DND-41 (cell line): ENCODE measurements around the gene TGM5.

ENCODE experiments used
- ATAC-seq: fragments of 200-7000 bp; cut with Tn5 transposase; 3 replicates; pipeline ENCODE4 v1.9.1; 2021; ENCODE audit warnings: low read depth; ENCODE audit not compliant: insufficient read depth
- DNase-seq: peaks from one replicate; pipeline ENCODE4 v3.0.0-alpha.2; 2020
- H2AFZ ChIP-seq: 2 replicates; pipeline ENCODE4 v1.6.0; 2012; ENCODE audit warnings: low read depth, low read length
- H3K27ac ChIP-seq: 2 replicates; pipeline ENCODE4 v1.5.1; 2012; ENCODE audit warnings: low read length, inconsistent platforms
- H3K27me3 ChIP-seq: fragments of 200-600 bp; sonication (generic); 2 replicates; pipeline ENCODE4 v1.6.0; 2012; ENCODE audit warnings: low read length, mild to moderate bottlenecking, inconsistent platforms; ENCODE audit not compliant: insufficient read depth, poor library complexity
- H3K36me3 ChIP-seq: 2 replicates; pipeline ENCODE4 v1.5.1; 2012; ENCODE audit warnings: low read length, inconsistent platforms; ENCODE audit not compliant: insufficient read depth
- H3K4me1 ChIP-seq: 2 replicates; pipeline ENCODE4 v1.5.1; 2012; ENCODE audit warnings: mild to moderate bottlenecking, low read length; ENCODE audit not compliant: insufficient read depth
- H3K4me2 ChIP-seq: 2 replicates; pipeline ENCODE4 v1.6.0; 2012; ENCODE audit warnings: mild to moderate bottlenecking, moderate library complexity, low read length, inconsistent platforms; ENCODE audit not compliant: insufficient read depth
- H3K4me3 ChIP-seq, 2 experiments: fragments of 200-600 bp in 1 of 2; shearing (Covaris generic) in 1 of 2; 2 replicates each; pipeline ENCODE4 v1.5.1; 2012 to 2016; ENCODE audit warnings: inconsistent platforms in 2 of 2, low read length in 2 of 2, mild to moderate bottlenecking in 2 of 2, low read depth in 1 of 2, moderate library complexity in 1 of 2
- H3K79me2 ChIP-seq: 2 replicates; pipeline ENCODE4 v1.6.0; 2012; ENCODE audit warnings: low read length, inconsistent platforms; ENCODE audit not compliant: insufficient read depth
- H3K9ac ChIP-seq: 2 replicates; pipeline ENCODE4 v1.6.0; 2012; ENCODE audit warnings: low read depth, mild to moderate bottlenecking, inconsistent platforms, low read length, moderate library complexity
- H3K9me3 ChIP-seq: 2 replicates; pipeline ENCODE4 v1.5.1; 2012; ENCODE audit warnings: low read length, moderate library complexity, mild to moderate bottlenecking, inconsistent platforms; ENCODE audit not compliant: insufficient read depth, severe bottlenecking
- H4K20me1 ChIP-seq: 2 replicates; pipeline ENCODE4 v1.6.0; 2012; ENCODE audit warnings: low read length; ENCODE audit not compliant: insufficient read depth
- EZH2 ChIP-seq: IDR thresholded peaks from 3 replicates; pipeline ENCODE4 v1.6.1; 2012; ENCODE audit warnings: borderline replicate concordance, low read depth, mild to moderate bottlenecking, moderate library complexity, low read length, inconsistent platforms; ENCODE audit not compliant: severe bottlenecking
- TF ChIP-seq, protein P1 (sequence below): IDR thresholded peaks from 2 replicates; pipeline ENCODE4 v1.5.1; 2012; ENCODE audit warnings: borderline replicate concordance, low read length, moderate library complexity, mild to moderate bottlenecking; ENCODE audit not compliant: poor library complexity, severe bottlenecking; ENCODE audit errors: extremely low read depth

TGM5 gene

DNA sequence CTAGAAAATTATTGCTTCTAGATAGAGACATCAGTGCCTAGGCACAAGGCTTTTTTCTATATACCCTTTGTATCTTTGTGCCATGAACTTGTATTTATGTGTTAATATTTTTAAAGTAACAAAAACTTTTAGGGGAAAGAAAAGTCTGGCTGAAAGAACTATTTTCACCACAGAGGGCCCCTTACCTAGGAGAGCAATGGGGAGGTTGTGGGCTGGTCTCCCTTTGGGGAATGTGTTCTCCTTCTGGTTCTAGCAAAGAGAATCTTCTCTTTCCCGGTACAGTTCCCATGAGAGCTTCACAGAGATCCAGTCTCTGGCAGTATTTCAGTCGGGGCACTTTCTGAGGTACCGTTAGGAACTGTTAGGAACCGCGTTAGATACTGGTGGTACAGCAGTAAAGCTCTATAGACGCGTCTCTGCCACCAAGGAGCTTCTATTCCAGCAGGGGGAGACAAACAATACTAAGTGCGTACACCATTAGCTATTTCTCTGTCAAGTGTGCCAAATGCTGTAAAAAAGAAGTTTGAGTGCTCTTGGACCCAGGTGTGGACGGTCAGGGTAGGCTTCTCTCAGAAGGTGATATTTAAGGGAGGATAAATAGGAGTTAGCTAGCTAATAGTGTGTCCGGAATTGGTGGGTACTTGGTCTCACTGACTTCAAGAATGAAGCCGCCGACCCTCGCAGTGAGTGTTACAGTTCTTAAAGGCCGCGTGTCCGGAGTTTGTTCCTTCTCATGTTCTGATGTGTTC is 41.4 kb downstream of the TGM5 start:
- H3K79me2 ChIP-seq, result no peaks in the 10 kb centered on the region
- H3K27ac ChIP-seq, result no peak overlapping the region
- DNase-seq, result peak; percentile 49
- no peak overlapping the region for H3K4me2 ChIP-seq
- H3K9ac ChIP-seq, result no peak overlapping the region
- TF ChIP-seq EZH2, result no peak
- TF ChIP-seq, protein P1, sequence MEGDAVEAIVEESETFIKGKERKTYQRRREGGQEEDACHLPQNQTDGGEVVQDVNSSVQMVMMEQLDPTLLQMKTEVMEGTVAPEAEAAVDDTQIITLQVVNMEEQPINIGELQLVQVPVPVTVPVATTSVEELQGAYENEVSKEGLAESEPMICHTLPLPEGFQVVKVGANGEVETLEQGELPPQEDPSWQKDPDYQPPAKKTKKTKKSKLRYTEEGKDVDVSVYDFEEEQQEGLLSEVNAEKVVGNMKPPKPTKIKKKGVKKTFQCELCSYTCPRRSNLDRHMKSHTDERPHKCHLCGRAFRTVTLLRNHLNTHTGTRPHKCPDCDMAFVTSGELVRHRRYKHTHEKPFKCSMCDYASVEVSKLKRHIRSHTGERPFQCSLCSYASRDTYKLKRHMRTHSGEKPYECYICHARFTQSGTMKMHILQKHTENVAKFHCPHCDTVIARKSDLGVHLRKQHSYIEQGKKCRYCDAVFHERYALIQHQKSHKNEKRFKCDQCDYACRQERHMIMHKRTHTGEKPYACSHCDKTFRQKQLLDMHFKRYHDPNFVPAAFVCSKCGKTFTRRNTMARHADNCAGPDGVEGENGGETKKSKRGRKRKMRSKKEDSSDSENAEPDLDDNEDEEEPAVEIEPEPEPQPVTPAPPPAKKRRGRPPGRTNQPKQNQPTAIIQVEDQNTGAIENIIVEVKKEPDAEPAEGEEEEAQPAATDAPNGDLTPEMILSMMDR, result peak; percentile 79
- H3K4me1 ChIP-seq, result no peaks in the 10 kb centered on the region
- H3K27me3 ChIP-seq, result peaks cover 6% of the 10 kb centered on the region
- H3K36me3 ChIP-seq, result no peaks in the 10 kb centered on the region
- 0 out of 2 replicates have a peak overlapping the region, but pooled peaks have one; percentile 16 for H2AFZ ChIP-seq
- H3K4me3 ChIP-seq, result no peak overlapping the region
- no peaks in the 10 kb centered on the region for H3K9me3 ChIP-seq
- ATAC-seq, result peak; percentile 98
- no peaks in the 10 kb centered on the region for H4K20me1 ChIP-seq

DNA sequence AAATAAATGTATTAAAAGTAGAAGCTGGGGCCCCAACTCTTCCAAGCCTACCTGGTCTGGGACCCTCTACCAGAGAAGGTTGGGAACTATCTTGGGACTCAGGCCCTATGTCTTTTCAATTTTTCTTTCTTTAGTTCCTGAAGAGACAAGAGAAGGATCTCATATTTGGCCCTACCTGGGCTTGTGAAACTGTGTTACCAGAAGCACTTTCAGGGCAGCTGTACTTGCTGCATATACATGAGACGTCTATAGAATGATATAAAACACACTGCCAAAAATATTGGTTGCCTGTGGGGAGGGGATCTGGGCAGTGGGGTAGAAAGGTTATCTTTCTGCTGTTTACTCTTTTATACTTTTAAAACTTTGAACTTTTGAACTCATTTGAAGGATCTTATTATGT is 45.3 kb downstream of the TGM5 start:
- ATAC-seq (no peak), DNase-seq (no peak)
- H3K9ac ChIP-seq, result no peak overlapping the region
- H3K79me2 ChIP-seq, result no peaks in the 10 kb centered on the region
- TF ChIP-seq, protein P1, result no peak
- no peak for TF ChIP-seq EZH2
- no peaks in the 10 kb centered on the region for H4K20me1 ChIP-seq
- no peaks in the 10 kb centered on the region for H3K4me1 ChIP-seq
- H3K27me3 ChIP-seq, result peaks cover 3% of the 10 kb centered on the region
- H3K4me2 ChIP-seq, result no peak overlapping the region
- H2AFZ ChIP-seq, result no peak overlapping the region
- no peak overlapping the region for H3K4me3 ChIP-seq
- H3K9me3 ChIP-seq, result no peaks in the 10 kb centered on the region
- no peaks in the 10 kb centered on the region for H3K36me3 ChIP-seq
- no peak overlapping the region for H3K27ac ChIP-seq

DNA sequence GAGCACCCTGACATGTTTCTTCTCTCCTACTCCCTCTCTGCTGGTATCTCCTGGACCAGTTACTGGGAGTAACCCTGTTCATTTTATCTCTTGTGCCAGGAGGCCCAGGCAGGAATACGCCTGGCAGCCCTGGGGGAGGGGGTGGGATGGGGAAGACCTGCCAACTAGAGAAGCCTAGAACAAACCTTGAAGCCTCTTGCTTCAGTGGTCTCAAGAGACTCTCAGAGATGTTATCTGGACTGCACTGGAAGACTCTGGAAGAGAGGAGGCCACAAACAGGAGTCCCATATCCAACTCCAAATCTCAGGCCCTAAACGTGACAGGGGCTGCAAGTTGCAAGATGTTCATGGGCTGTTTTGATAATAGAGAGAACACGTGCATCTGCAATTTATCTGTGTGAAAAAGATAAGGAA is 45.7 kb downstream of the TGM5 start, which contains the start of gene EPB42:
Gene EPB42, minus strand, starts transcription at position 28 of the 413 bp plus-strand sequence. CDS start 193 bp downstream, outside the sequence.
- Histone ChIP-seq H3K27me3 (peaks cover 3% of the 10 kb centered on the region), H3K9ac (no peak within 1 kb of the TSS), H3K9me3 (no peaks in the 10 kb centered on the region), H3K4me2 (no peak within 1 kb of the TSS), H3K4me3 (no peak within 1 kb of the TSS), H2AFZ (no peak within 1 kb of the TSS), H3K79me2 (no peaks in the 10 kb centered on the region), H3K36me3 (no peaks in the 10 kb centered on the region), H3K27ac (no peak within 1 kb of the TSS), H4K20me1 (no peaks in the 10 kb centered on the region), H3K4me1 (no peaks in the 10 kb centered on the region)
- TF ChIP-seq EZH2, result no peak
- TF ChIP-seq, protein P1, result no peak
- ATAC-seq, result no peak
- no peak for DNase-seq
